Adrenal gland (tissue), 12 donors: Measurements from ENCODE around the gene FOLR2. TPM values are rescaled to one million over a fixed set of nuclear protein-coding genes. Genes with fewer than 3 reads are reported as not detected.
"Not testable (repeated sequence)": the region's sequence is repeated elsewhere in the genome, so short reads cannot be mapped to it uniquely, and the experiment has no call there.

ENCODE experiments used
- DNase-seq, 7 donors: peaks; one replicate each; pipeline ENCODE4 v3.0.0-alpha.2; 2019 to 2020
- H3K27ac ChIP-seq, 5 donors: fragments of 200-600 bp; sonication (generic) in 4 of 5; 1 replicate in 3 of 5; 2 replicates in 2 of 5; pipeline versions ENCODE4 v1.5.1 to v1.8.0; 2016 to 2020; ENCODE audit warnings: mild to moderate bottlenecking in 1 of 5
- H3K27me3 ChIP-seq: fragments of 200-600 bp; 2 replicates; pipeline ENCODE4 v1.8.0; 2021
- H3K36me3 ChIP-seq, 2 donors: fragments of 200-600 bp; replicated peaks in 1 of 2; 1 replicate in 1 of 2; 2 replicates in 1 of 2; pipeline versions ENCODE4 v1.5.1 to v1.8.0; 2018 to 2022
- H3K4me1 ChIP-seq, 2 donors: fragments of 200-600 bp; replicated peaks in 1 of 2; 1 replicate in 1 of 2; 2 replicates in 1 of 2; pipeline versions ENCODE4 v1.5.1 to v1.8.0; 2018 to 2021
- H3K4me3 ChIP-seq, 4 donors: fragments of 200-600 bp; sonication (generic) in 3 of 4; one replicate each; pipeline ENCODE4 v1.5.1; 2016 to 2018
- H3K9me3 ChIP-seq, 3 donors: fragments of 200-600 bp; sonication (generic) in 1 of 3; replicated peaks in 1 of 3; 1 replicate in 2 of 3; 2 replicates in 1 of 3; pipeline versions ENCODE4 v1.5.1 to v1.8.0; 2016 to 2021
- CTCF ChIP-seq, 6 experiments: fragments of 450-650 bp in 4 of 6; fragments of 200-600 bp in 2 of 6; sonication (generic) in 1 of 6; IDR thresholded peaks; 1 replicate in 5 of 6; 2 replicates in 1 of 6; pipeline versions ENCODE4 v1.5.1 to v1.8.0; 2016 to 2021; ENCODE audit warnings: antibody characterized with exemption in 6 of 6, mild to moderate bottlenecking in 2 of 6, moderate library complexity in 1 of 6
- POLR2A ChIP-seq, 2 donors: fragments of 450-650 bp; IDR thresholded peaks; one replicate each; pipeline ENCODE4 v1.6.1; 2017; ENCODE audit warnings: antibody characterized with exemption in 2 of 2, mild to moderate bottlenecking in 2 of 2, moderate library complexity in 1 of 2
- WGBS, 4 donors: extraction: QIAGEN DNeasy Blood & Tissue Kit in 2 of 4; methylation state at CpG; one replicate each; pipeline versions ENCODE4 v1.1.5 to v1.1.7; 2013 to 2017; 5-methylcytosine and 5-hydroxymethylcytosine counted together
- intact Hi-C, 2 donors: fragments of 100-400 bp; cut with DNase I; formaldehyde crosslinking; loops; one replicate each; pipeline versions ENCODE4 v1.14.1 to v1.15.0; 2022 to 2023
- polyA plus RNA-seq, 3 donors: library from polyadenylated mRNA; stranded (reverse); fragments of 200-250 nt in 2 of 3; fragments of 350-450 nt in 1 of 3; fragmentation: Illumina TruSeq in 1 of 3; extraction: RNeasy Lipid Tissue Mini Kit (QIAGEN cat#74804) in 1 of 3; gene quantifications; one replicate each; pipeline ENCODE4 v1.2.3, GENCODE V29; 2013 to 2014
- total RNA-seq, 9 donors: library from RNA; depleted of rRNA in 4 of 9; stranded (reverse); fragments of >200 nt in 4 of 9; fragments of 120-200 nt in 1 of 9; fragmentation: NEBNext Ultra II Directional in 1 of 9; extraction: Animal tissue kit (Norgen Biotek cat#: 25700) in 1 of 9; gene quantifications; one replicate each; pipeline versions ENCODE4 v1.1.0 to v1.2.4, GENCODE V29; 2013 to 2023
- donor health status: healthy with polysubstance abuse.
- donor health status: Bipolar disorder and iron deficiency.
- donor health status: DM: yes; HTN: yes; CAD: no.
- donor health status: DM: no; HTN: no; CAD: no.
- donor health status: DM: no; HTN: no; CAD: no.
- donor health status: DM: yes; HTN: yes; CAD: no.

FOLR2 gene
- total and polyA plus RNA-seq, 12 donors = 6.9 to 221 (median 62.3) TPM

- intact Hi-C loops = no loop called here
- no peaks in the 10 kb centered on the region for H3K27me3 ChIP-seq
These were observed 42.1 kb upstream of the FOLR2 start for GRCh38 chr11:72174302-72175070.

GRCh38 chr11:72177656-72178055 lies 38.9 kb upstream of the FOLR2 start:
- WGBS, 4 donors = 81 to 92% (median 89%) methylated on average over 3 to 6 of the region's 6 CpGs
- no peaks in the 10 kb centered on the region for H3K9me3 ChIP-seq
- intact Hi-C loops = no loop called here
- no peak overlapping the region for H3K27ac ChIP-seq
- no peak for DNase-seq
- no peaks in the 10 kb centered on the region for H3K4me1 ChIP-seq
- no peak overlapping the region for H3K4me3 ChIP-seq
- no peaks in the 10 kb centered on the region for H3K27me3 ChIP-seq
- no peaks in the 10 kb centered on the region for H3K36me3 ChIP-seq
- TF ChIP-seq CTCF (IDR thresholded peaks at IDR 0.05) (no peak), POLR2A (IDR thresholded peaks at IDR 0.05) (no peak)

More at GRCh38 chr11:72174302-72175070, 42.1 kb upstream of the FOLR2 start:
- Histone ChIP-seq H3K4me1 (no peaks in the 10 kb centered on the region), H3K4me3 (no peak overlapping the region), H3K9me3 (no peaks in the 10 kb centered on the region), H3K27ac (no peak overlapping the region), H3K36me3 (no peaks in the 10 kb centered on the region)
- 83 to 97% (median 86%) methylated on average over 8 of the region's 8 CpGs for WGBS, 4 donors
- DNase-seq = no peak
- no peak for TF ChIP-seq POLR2A (IDR thresholded peaks at IDR 0.05)
- no peak for TF ChIP-seq CTCF (IDR thresholded peaks at IDR 0.05)

GRCh38 chr11:72179049-72179803 lies 37.4 kb upstream of the FOLR2 start:
- Histone ChIP-seq H3K9me3 (no peaks in the 10 kb centered on the region), H3K27ac (no peak overlapping the region), H3K4me3 (no peak overlapping the region), H3K4me1 (no peaks in the 10 kb centered on the region), H3K36me3 (no peaks in the 10 kb centered on the region), H3K27me3 (no peaks in the 10 kb centered on the region)
- 79 to 89% (median 86%) methylated on average over 7 of the region's 7 CpGs for WGBS, 4 donors
- no peak for DNase-seq
- TF ChIP-seq CTCF (IDR thresholded peaks at IDR 0.05) = no peak
- no peak for TF ChIP-seq POLR2A (IDR thresholded peaks at IDR 0.05)
- intact Hi-C loops = no loop called here

- Histone ChIP-seq H3K27ac (no peak overlapping the region), H3K27me3 (no peaks in the 10 kb centered on the region), H3K4me1 (no peaks in the 10 kb centered on the region), H3K4me3 (no peak overlapping the region), H3K36me3 (no peaks in the 10 kb centered on the region), H3K9me3 (no peaks in the 10 kb centered on the region)
- DNase-seq = no peak
- WGBS, 4 donors = 77 to 88% (median 79%) methylated on average over 4 of the region's 4 CpGs
- TF ChIP-seq CTCF (IDR thresholded peaks at IDR 0.05) (no peak), POLR2A (IDR thresholded peaks at IDR 0.05) (no peak)
- intact Hi-C loops = no loop called here
These were observed 36.7 kb upstream of the FOLR2 start for GRCh38 chr11:72179804-72180396.

- H3K36me3 ChIP-seq, H3K4me1 ChIP-seq, H3K9me3 ChIP-seq, H3K27ac ChIP-seq, H3K27me3 ChIP-seq, intact Hi-C loops, DNase-seq, H3K4me3 ChIP-seq: not testable (repeated sequence)
- whole genome bisulfite sequencing, 4 donors = 66 to 78% (median 68%) methylated on average over 6 to 7 of the region's 7 CpGs
These were observed 35.6 kb upstream of the FOLR2 start for GRCh38 chr11:72180892-72181552.

GRCh38 chr11:72181553-72181958 lies 35.0 kb upstream of the FOLR2 start:
- H3K27ac ChIP-seq, H3K9me3 ChIP-seq, H3K36me3 ChIP-seq, intact Hi-C loops, H3K4me1 ChIP-seq, DNase-seq, H3K27me3 ChIP-seq, H3K4me3 ChIP-seq: not testable (repeated sequence)
- WGBS, 4 donors = 54 to 81% (median 76%) methylated on average over 3 of the region's 3 CpGs
